Gastrocnemius medialis (tissue), 4 donors: Measurements from ENCODE around the gene HECTD4. TPM values are rescaled to one million over a fixed set of nuclear protein-coding genes. Genes with fewer than 3 reads are reported as not detected.

ENCODE experiments used
- ATAC-seq, 2 donors: fragments of 150-250 bp; one replicate each; pipeline ENCODE4 v1.9.1; 2016
- DNase-seq, 2 donors: peaks; one replicate each; pipeline ENCODE4 v3.0.0-alpha.2; 2019
- H3K27ac ChIP-seq, 4 donors: fragments of 200-600 bp; sonication (generic); 1 replicate in 1 of 4; 2 replicates in 3 of 4; pipeline ENCODE4 v1.5.1; 2016 to 2018; ENCODE audit warnings: mild to moderate bottlenecking in 2 of 4, moderate library complexity in 1 of 4
- H3K27me3 ChIP-seq, 3 donors: fragments of 200-600 bp; sonication (generic) in 2 of 3; 1 replicate in 1 of 3; 2 replicates in 2 of 3; pipeline versions ENCODE4 v1.5.1 to v1.6.0; 2016 to 2019; ENCODE audit warnings: mild to moderate bottlenecking in 1 of 3, moderate library complexity in 1 of 3
- H3K36me3 ChIP-seq, 2 donors: fragments of 200-600 bp; sonication (generic) in 1 of 2; one replicate each; pipeline ENCODE4 v1.5.1; 2017 to 2018
- H3K4me1 ChIP-seq, 2 donors: fragments of 200-600 bp; sonication (generic) in 1 of 2; one replicate each; pipeline ENCODE4 v1.5.1; 2016 to 2017; ENCODE audit warnings: mild to moderate bottlenecking in 2 of 2
- H3K4me3 ChIP-seq, 4 donors: fragments of 200-600 bp; sonication (generic) in 3 of 4; 1 replicate in 1 of 4; 2 replicates in 3 of 4; pipeline ENCODE4 v1.5.1; 2016 to 2019; ENCODE audit warnings: mild to moderate bottlenecking in 2 of 4
- H3K9me3 ChIP-seq, 3 donors: fragments of 200-600 bp; sonication (generic) in 2 of 3; 1 replicate in 1 of 3; 2 replicates in 2 of 3; pipeline ENCODE4 v1.5.1; 2016 to 2019
- CTCF ChIP-seq, 5 experiments: fragments of 450-650 bp in 3 of 5; fragments of 200-600 bp in 2 of 5; sonication (generic) in 2 of 5; IDR thresholded peaks in 4 of 5; conservative IDR thresholded peaks in 1 of 5; 1 replicate in 4 of 5; 2 replicates in 1 of 5; pipeline ENCODE4 v1.5.1; 2016 to 2019; ENCODE audit warnings: antibody characterized with exemption in 5 of 5, mild to moderate bottlenecking in 3 of 5, moderate library complexity in 3 of 5
- POLR2A ChIP-seq, 2 donors: fragments of 450-650 bp; IDR thresholded peaks; one replicate each; pipeline ENCODE4 v1.6.1; 2017; ENCODE audit warnings: antibody characterized with exemption in 2 of 2, mild to moderate bottlenecking in 2 of 2, moderate library complexity in 2 of 2
- in situ Hi-C, 4 donors: fragments of 200-750 bp; cut with MboI; loops; one replicate each; pipeline versions ENCODE4 v1.15.0 to v1.8.0; 2017; ENCODE audit warnings: low sequenced_read_pairs in 4 of 4
- intact Hi-C: fragments of 100-400 bp; cut with DNase I; formaldehyde crosslinking; loops from one replicate; pipeline ENCODE4 v1.15.1; 2023; ENCODE audit warnings: low total_unique reads
- total RNA-seq, 4 donors: library from RNA; depleted of rRNA; stranded (reverse); fragments of >200 nt; gene quantifications; one replicate each; pipeline versions ENCODE4 v1.1.0 to v1.2.3, GENCODE V29; 2016

Gene HECTD4
- total RNA-seq, 4 donors from 2014 or later, result 12.9 to 23.3 (median 16.8) TPM

- H3K4me3 ChIP-seq, result peak within 1 kb of the TSS; percentile 80 to 96 (median 92)
- H3K27me3 ChIP-seq, result no peaks in the 10 kb centered on the region
- in situ Hi-C loops (no loop called here), intact Hi-C loops (loop anchor here (2.0 to 10.0 kb wide), 2 partner anchors 17 to 259 kb away; partner anchors contain the start of genes HECTD4 and NAA25)
- DNase-seq (peak; percentile 96 to 97), ATAC-seq (peak; percentile 96 to 98)
- no peaks in the 10 kb centered on the region for H3K36me3 ChIP-seq
- peak within 1 kb of the TSS; percentile 86 to 97 (median 88) for H3K27ac ChIP-seq
- TF ChIP-seq POLR2A (IDR thresholded peaks at IDR 0.05) (peak; percentile 92 to 95), CTCF (IDR thresholded peaks at IDR 0.05 in 4 of 5, conservative IDR thresholded peaks at IDR 0.05 in 1 of 5) (no peak)
- peaks cover 19 to 33% of the 10 kb centered on the region in 2 donors for H3K4me1 ChIP-seq
- H3K9me3 ChIP-seq, result no peaks in the 10 kb centered on the region
Measured at GRCh38 chr12:112125250-112125999, 256.8 kb downstream of the HECTD4 start, which contains the start of gene TRAFD1. Gene TRAFD1 (plus strand): TSS chr12:112125560. CDS start chr12:112130523, 4,963 bp downstream.

- peak overlapping the region; percentile 48 to 97 (median 61) for H3K27ac ChIP-seq
Measured at GRCh38 chr12:112124918-112125249, 257.3 kb downstream of the HECTD4 start.

GRCh38 chr12:112122823-112123690 is 259.2 kb downstream of the HECTD4 start:
- intact Hi-C loops (loop anchor here (10.0 kb wide), 1 partner anchor 262 kb away; the partner anchor contains the start of gene HECTD4), in situ Hi-C loops (loop anchor here in 1 of 4 donors (25.0 kb wide), 1 partner anchor 289 kb away; the partner anchor contains the start of genes PTPN11 and RPL6)
- H3K36me3 ChIP-seq, result no peaks in the 10 kb centered on the region
- ATAC-seq (no peak), DNase-seq (no peak)
- no peaks in the 10 kb centered on the region for H3K27me3 ChIP-seq
- TF ChIP-seq POLR2A (IDR thresholded peaks at IDR 0.05) (no peak), CTCF (IDR thresholded peaks at IDR 0.05 in 4 of 5, conservative IDR thresholded peaks at IDR 0.05 in 1 of 5) (no peak)
- H3K4me3 ChIP-seq, result no peak overlapping the region
- peaks cover 15 to 22% of the 10 kb centered on the region in 2 donors for H3K4me1 ChIP-seq
- no peaks in the 10 kb centered on the region for H3K9me3 ChIP-seq
- H3K27ac ChIP-seq, result peak overlapping the region; percentile 49 to 78 (median 66)

More at GRCh38 chr12:112124918-112125249, 257.3 kb downstream of the HECTD4 start:
- Histone ChIP-seq H3K36me3 (no peaks in the 10 kb centered on the region), H3K4me3 (peak overlapping the region in 3 of 4 donors; percentile 80 to 93 (median 90)), H3K27me3 (no peaks in the 10 kb centered on the region), H3K9me3 (no peaks in the 10 kb centered on the region), H3K4me1 (peaks cover 18 to 30% of the 10 kb centered on the region in 2 donors)
- ATAC-seq (no peak), DNase-seq (no peak)
- TF ChIP-seq CTCF (IDR thresholded peaks at IDR 0.05 in 4 of 5, conservative IDR thresholded peaks at IDR 0.05 in 1 of 5), result no peak
- no peak for TF ChIP-seq POLR2A (IDR thresholded peaks at IDR 0.05)
- intact Hi-C loops (loop anchor here (2.0 to 10.0 kb wide), 2 partner anchors 16 to 260 kb away; partner anchors contain the start of genes HECTD4 and NAA25), in situ Hi-C loops (loop anchor here in 1 of 4 donors (25.0 kb wide), 1 partner anchor 287 kb away; the partner anchor contains the start of genes PTPN11 and RPL6)

GRCh38 chr12:112121780-112122565 is 260.3 kb downstream of the HECTD4 start:
- Histone ChIP-seq H3K27me3 (no peaks in the 10 kb centered on the region), H3K9me3 (no peaks in the 10 kb centered on the region), H3K27ac (peak overlapping the region; percentile 49 to 78 (median 66)), H3K36me3 (no peaks in the 10 kb centered on the region), H3K4me1 (peaks cover 18 to 22% of the 10 kb centered on the region in 2 donors), H3K4me3 (no peak overlapping the region)
- in situ Hi-C loops (loop anchor here in 1 of 4 donors (25.0 kb wide), 1 partner anchor 290 kb away; the partner anchor contains the start of genes PTPN11 and RPL6), intact Hi-C loops (loop anchor here (10.0 kb wide), 1 partner anchor 263 kb away; the partner anchor contains the start of gene HECTD4)
- peak; percentile 48 to 70 for DNase-seq
- TF ChIP-seq CTCF (IDR thresholded peaks at IDR 0.05 in 4 of 5, conservative IDR thresholded peaks at IDR 0.05 in 1 of 5) (no peak), POLR2A (IDR thresholded peaks at IDR 0.05) (no peak)
- ATAC-seq, result peak; percentile 10 to 28
